Trophoblast cell (in vitro differentiated cells and primary cell): ENCODE measurements around the gene SMYD3.

Experiments used
- DNase-seq, 2 donors: peaks; one replicate each; pipeline ENCODE4 v3.0.0-alpha.2; 2016
- H2AFZ ChIP-seq: 2 replicates; pipeline ENCODE4 v1.6.1; 2013; ENCODE audit warnings: low read length, moderate library complexity, mild to moderate bottlenecking; ENCODE audit not compliant: insufficient read depth, poor library complexity
- H2AK5ac ChIP-seq: 2 replicates; pipeline ENCODE4 v1.6.1; 2013; ENCODE audit warnings: mild to moderate bottlenecking, low read length
- H2BK120ac ChIP-seq: 2 replicates; pipeline ENCODE4 v1.6.1; 2013; ENCODE audit warnings: low read length, mild to moderate bottlenecking, moderate library complexity; ENCODE audit not compliant: insufficient read depth, poor library complexity
- H2BK12ac ChIP-seq: 2 replicates; pipeline ENCODE4 v1.6.1; 2013; ENCODE audit warnings: mild to moderate bottlenecking, low read length, moderate library complexity
- H2BK5ac ChIP-seq: 2 replicates; pipeline ENCODE4 v1.6.1; 2013; ENCODE audit warnings: low read length, low read depth, moderate library complexity, mild to moderate bottlenecking; ENCODE audit not compliant: poor library complexity
- H3K14ac ChIP-seq: 2 replicates; pipeline ENCODE4 v1.6.1; 2013; ENCODE audit warnings: mild to moderate bottlenecking, low read length
- H3K18ac ChIP-seq: 2 replicates; pipeline ENCODE4 v1.6.1; 2013; ENCODE audit warnings: mild to moderate bottlenecking, low read length
- H3K23ac ChIP-seq: 2 replicates; pipeline ENCODE4 v1.6.1; 2013; ENCODE audit warnings: low read length
- H3K27ac ChIP-seq: 2 replicates; pipeline ENCODE4 v1.5.1; 2013; ENCODE audit warnings: low read depth, mild to moderate bottlenecking, inconsistent platforms, low read length, moderate library complexity
- H3K27me3 ChIP-seq: 2 replicates; pipeline ENCODE4 v1.6.1; 2013; ENCODE audit warnings: inconsistent platforms, mild to moderate bottlenecking, low read length, moderate library complexity; ENCODE audit not compliant: insufficient read depth
- H3K36me3 ChIP-seq, 2 experiments: 1 replicate in 1 of 2; 2 replicates in 1 of 2; pipeline ENCODE4 v1.6.1; 2013; ENCODE audit warnings: low read length in 2 of 2, mild to moderate bottlenecking in 2 of 2, moderate library complexity in 1 of 2; ENCODE audit not compliant: insufficient read depth in 2 of 2, control insufficient read depth in 1 of 2
- H3K4ac ChIP-seq: 2 replicates; pipeline ENCODE4 v1.6.1; 2013; ENCODE audit warnings: low read depth, mild to moderate bottlenecking, low read length, moderate library complexity
- H3K4me1 ChIP-seq, 2 experiments: 1 replicate in 1 of 2; 2 replicates in 1 of 2; pipeline ENCODE4 v1.6.1; 2013; ENCODE audit warnings: low read length in 2 of 2, mild to moderate bottlenecking in 2 of 2, moderate library complexity in 1 of 2; ENCODE audit not compliant: insufficient read depth in 2 of 2, control insufficient read depth in 1 of 2
- H3K4me2 ChIP-seq: 2 replicates; pipeline ENCODE4 v1.6.1; 2013; ENCODE audit warnings: inconsistent platforms, mild to moderate bottlenecking, low read length, moderate library complexity
- H3K4me3 ChIP-seq: 2 replicates; pipeline ENCODE4 v1.5.1; 2013; ENCODE audit warnings: mild to moderate bottlenecking, low read depth, low read length, inconsistent platforms
- H3K79me1 ChIP-seq: one replicate; pipeline ENCODE4 v1.6.1; 2013; ENCODE audit warnings: low read length
- H3K79me2 ChIP-seq: 2 replicates; pipeline ENCODE4 v1.6.1; 2013; ENCODE audit warnings: low read length, mild to moderate bottlenecking; ENCODE audit not compliant: control insufficient read depth, insufficient read depth, poor library complexity
- H3K9ac ChIP-seq: 2 replicates; pipeline ENCODE4 v1.6.1; 2013; ENCODE audit warnings: mild to moderate bottlenecking, low read length
- H3K9me3 ChIP-seq: 2 replicates; pipeline ENCODE4 v1.6.1; 2013; ENCODE audit warnings: low read depth, mild to moderate bottlenecking, control low read depth, inconsistent platforms, low read length; ENCODE audit not compliant: insufficient read depth
- H4K12ac ChIP-seq: 2 replicates; pipeline ENCODE4 v1.6.1; 2013; ENCODE audit warnings: low read depth, mild to moderate bottlenecking, low read length, moderate library complexity
- H4K8ac ChIP-seq: 2 replicates; pipeline ENCODE4 v1.6.1; 2013; ENCODE audit warnings: low read depth, mild to moderate bottlenecking, low read length, moderate library complexity
- H4K91ac ChIP-seq: one replicate; pipeline ENCODE4 v1.6.1; 2013; ENCODE audit warnings: low read depth, mild to moderate bottlenecking, low read length, moderate library complexity
- WGBS: extraction: QIAGEN DNeasy Blood & Tissue Kit; methylation state at CpG from one replicate; pipeline ENCODE4 v1.1.7; 2013; ENCODE audit warnings: missing lambda C conversion rate; ENCODE audit not compliant: insufficient read length, insufficient coverage; ENCODE audit errors: extremely low coverage; 5-methylcytosine and 5-hydroxymethylcytosine counted together

Gene SMYD3

DNA sequence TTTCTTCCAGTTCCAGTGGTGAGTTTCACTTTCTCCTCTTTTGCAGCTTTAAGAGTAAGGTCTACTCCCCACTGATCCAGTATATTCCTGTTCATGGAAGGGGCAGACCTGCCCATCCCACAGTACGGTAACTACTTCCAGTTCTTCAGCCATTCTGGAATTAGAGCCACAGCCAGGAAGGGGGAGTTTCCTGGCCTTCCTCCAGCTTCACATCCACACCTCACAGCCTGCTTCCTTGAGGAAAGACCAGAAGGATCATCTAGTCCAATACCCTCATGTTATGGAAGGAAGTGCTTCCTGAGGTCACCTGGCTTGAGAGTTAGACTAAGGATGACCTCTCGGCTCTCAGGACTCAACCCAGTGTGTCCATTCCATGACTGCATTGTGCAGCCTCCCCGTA, 754.5 kb downstream of the SMYD3 start:
- H3K23ac ChIP-seq, result no peak overlapping the region
- H3K36me3 ChIP-seq, result no peaks in the 10 kb centered on the region
- H3K79me2 ChIP-seq, result peaks cover 4% of the 10 kb centered on the region
- no peak overlapping the region for H3K9ac ChIP-seq
- no CpG with 5 or more reads among the region's 3 CpGs for WGBS
- H3K4me2 ChIP-seq, result no peak overlapping the region
- peak overlapping the region; percentile 80 for H3K18ac ChIP-seq
- DNase-seq, result no peak
- peaks cover 22 to 26% of the 10 kb centered on the region in 2 experiments for H3K4me1 ChIP-seq
- H4K12ac ChIP-seq, result peak overlapping the region; percentile 4
- peak overlapping the region; percentile 64 for H3K14ac ChIP-seq
- H2AK5ac ChIP-seq, result peak overlapping the region; percentile 25
- peak overlapping the region; percentile 74 for H2BK120ac ChIP-seq
- H3K27me3 ChIP-seq, result no peaks in the 10 kb centered on the region
- H2AFZ ChIP-seq, result peak overlapping the region; percentile 6
- peaks cover 21% of the 10 kb centered on the region for H3K79me1 ChIP-seq
- H3K4ac ChIP-seq, result peak overlapping the region; percentile 6
- peak overlapping the region; percentile 88 for H3K27ac ChIP-seq
- H3K4me3 ChIP-seq, result no peak overlapping the region
- peak overlapping the region; percentile 90 for H2BK5ac ChIP-seq
- H4K91ac ChIP-seq, result peak overlapping the region; percentile 88
- H3K9me3 ChIP-seq, result no peaks in the 10 kb centered on the region
- H2BK12ac ChIP-seq, result peak overlapping the region; percentile 69
- peak overlapping the region; percentile 42 for H4K8ac ChIP-seq

- Histone ChIP-seq H3K79me1 (peaks cover 21% of the 10 kb centered on the region), H4K8ac (peak overlapping the region; percentile 34), H3K36me3 (no peaks in the 10 kb centered on the region), H3K4me3 (no peak overlapping the region), H2BK12ac (peak overlapping the region; percentile 50), H4K12ac (no peak overlapping the region), H3K9ac (no peak overlapping the region), H3K27ac (peak overlapping the region; percentile 88), H3K4me2 (peak overlapping the region; percentile 3), H4K91ac (peak overlapping the region; percentile 83), H3K18ac (peak overlapping the region; percentile 13), H3K9me3 (no peaks in the 10 kb centered on the region), H3K79me2 (peaks cover 4% of the 10 kb centered on the region), H2AFZ (peak overlapping the region; percentile 9), H2BK5ac (peak overlapping the region; percentile 47), H3K27me3 (no peaks in the 10 kb centered on the region), H3K4ac (peak overlapping the region; percentile 2), H3K14ac (peak overlapping the region; percentile 66), H2BK120ac (peak overlapping the region; percentile 37), H3K4me1 (peaks cover 22 to 26% of the 10 kb centered on the region in 2 experiments), H3K23ac (no peak overlapping the region), H2AK5ac (no peak overlapping the region)
- peak; percentile 18 to 70 for DNase-seq
- no CpG with 5 or more reads among the region's 12 CpGs for WGBS
Observed at GRCh38 chr1:245751726-245752470, 755.2 kb downstream of the SMYD3 start.

DNA sequence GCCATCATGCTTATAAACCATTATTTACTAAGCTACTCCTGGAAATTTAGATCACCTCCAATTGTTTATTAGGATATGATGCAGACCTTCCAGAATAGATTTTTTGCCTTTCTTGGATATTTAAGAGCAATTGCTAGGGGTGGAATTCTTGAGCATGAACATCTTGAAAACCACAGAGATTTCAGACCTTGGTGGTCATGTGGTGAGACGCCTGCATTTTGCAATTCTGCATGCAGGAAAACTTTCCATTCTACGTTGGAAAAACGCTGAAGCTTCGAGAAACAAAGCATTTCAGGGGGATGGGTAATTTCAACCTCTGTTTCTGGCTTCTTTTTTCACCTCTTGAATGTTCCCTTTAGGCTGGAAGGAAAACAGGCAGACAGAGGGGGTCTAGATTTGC, 756.0 kb downstream of the SMYD3 start:
- H2AFZ ChIP-seq, result no peak overlapping the region
- no peak overlapping the region for H3K4me2 ChIP-seq
- H4K91ac ChIP-seq, result no peak overlapping the region
- peak overlapping the region; percentile 88 for H3K27ac ChIP-seq
- no peak overlapping the region for H3K23ac ChIP-seq
- H3K79me1 ChIP-seq, result peaks cover 21% of the 10 kb centered on the region
- DNase-seq, result peak in 1 of 2 donors; percentile 38
- no peak overlapping the region for H3K4ac ChIP-seq
- no peak overlapping the region for H2BK5ac ChIP-seq
- no peak overlapping the region for H3K4me3 ChIP-seq
- H3K18ac ChIP-seq, result no peak overlapping the region
- H3K79me2 ChIP-seq, result peaks cover 4% of the 10 kb centered on the region
- no peak overlapping the region for H2BK12ac ChIP-seq
- H3K9me3 ChIP-seq, result no peaks in the 10 kb centered on the region
- no peaks in the 10 kb centered on the region for H3K36me3 ChIP-seq
- no peak overlapping the region for H4K12ac ChIP-seq
- no peaks in the 10 kb centered on the region for H3K27me3 ChIP-seq
- WGBS, result no CpG with 5 or more reads among the region's 4 CpGs
- no peak overlapping the region for H3K14ac ChIP-seq
- H4K8ac ChIP-seq, result no peak overlapping the region
- H3K9ac ChIP-seq, result no peak overlapping the region
- no peak overlapping the region for H2BK120ac ChIP-seq
- no peak overlapping the region for H2AK5ac ChIP-seq
- peaks cover 22 to 26% of the 10 kb centered on the region in 2 experiments for H3K4me1 ChIP-seq

GRCh38 chr1:245750261-245750660, 756.8 kb downstream of the SMYD3 start:
- no peak overlapping the region for H3K14ac ChIP-seq
- peak overlapping the region; percentile 24 for H3K27ac ChIP-seq
- no peak overlapping the region for H3K4me3 ChIP-seq
- no peak overlapping the region for H3K4me2 ChIP-seq
- no CpG with 5 or more reads among the region's 3 CpGs for WGBS
- H3K9ac ChIP-seq, result no peak overlapping the region
- H4K12ac ChIP-seq, result no peak overlapping the region
- peaks cover 22 to 26% of the 10 kb centered on the region in 2 experiments for H3K4me1 ChIP-seq
- H4K91ac ChIP-seq, result peak overlapping the region; percentile 79
- H2BK12ac ChIP-seq, result peak overlapping the region; percentile 85
- H2BK120ac ChIP-seq, result peak overlapping the region; percentile 41
- no peak overlapping the region for H3K18ac ChIP-seq
- peaks cover 4% of the 10 kb centered on the region for H3K79me2 ChIP-seq
- no peak overlapping the region for H2AK5ac ChIP-seq
- H4K8ac ChIP-seq, result peak overlapping the region; percentile 22
- H3K4ac ChIP-seq, result no peak overlapping the region
- no peak overlapping the region for H2AFZ ChIP-seq
- H2BK5ac ChIP-seq, result peak overlapping the region; percentile 53
- peaks cover 21% of the 10 kb centered on the region for H3K79me1 ChIP-seq
- no peaks in the 10 kb centered on the region for H3K36me3 ChIP-seq
- no peak overlapping the region for H3K23ac ChIP-seq
- H3K9me3 ChIP-seq, result no peaks in the 10 kb centered on the region
- no peak for DNase-seq
- H3K27me3 ChIP-seq, result no peaks in the 10 kb centered on the region
